Smooth muscle cell (in vitro differentiated cells): ENCODE results near the gene TUBB2B. TPM values are rescaled to one million over a fixed set of nuclear protein-coding genes. Genes with fewer than 3 reads are reported as not detected.

ENCODE experiments used
- DNase-seq: peaks from one replicate; lab custom pipeline; 2025; ENCODE audit not compliant: unreplicated experiment; lab: John Stamatoyannopoulos, UW
- H2AFZ ChIP-seq: fragments of 200-600 bp; sonication (generic); 2 replicates; pipeline ENCODE4 v1.6.0; 2016; ENCODE audit warnings: antibody characterized with exemption, low read depth, mild to moderate bottlenecking
- H3F3A ChIP-seq: fragments of 200-600 bp; sonication (generic); 2 replicates; pipeline ENCODE4 v1.6.0; 2017; ENCODE audit warnings: antibody characterized with exemption, low read depth
- H3K27ac ChIP-seq: fragments of 200-600 bp; sonication (generic); 2 replicates; pipeline ENCODE4 v1.5.1; 2016; ENCODE audit warnings: low read depth, mild to moderate bottlenecking
- H3K27me3 ChIP-seq: fragments of 200-600 bp; sonication (generic); 2 replicates; pipeline ENCODE4 v1.6.1; 2016; ENCODE audit warnings: low read depth, mild to moderate bottlenecking
- H3K36me3 ChIP-seq: fragments of 200-600 bp; sonication (generic); 2 replicates; pipeline ENCODE4 v1.5.1; 2016; ENCODE audit warnings: low read depth
- H3K4me1 ChIP-seq: fragments of 200-600 bp; sonication (generic); 2 replicates; pipeline ENCODE4 v1.5.1; 2016; ENCODE audit warnings: low read depth
- H3K4me2 ChIP-seq: fragments of 200-600 bp; sonication (generic); 2 replicates; pipeline ENCODE4 v1.6.0; 2016; ENCODE audit warnings: mild to moderate bottlenecking
- H3K4me3 ChIP-seq: fragments of 200-600 bp; sonication (generic); 2 replicates; pipeline ENCODE4 v1.5.1; 2016; ENCODE audit warnings: mild to moderate bottlenecking
- H3K79me2 ChIP-seq: fragments of 200-600 bp; sonication (generic); 2 replicates; pipeline ENCODE4 v1.6.0; 2016; ENCODE audit warnings: low read depth, mild to moderate bottlenecking
- H3K9ac ChIP-seq: fragments of 200-600 bp; sonication (generic); 2 replicates; pipeline ENCODE4 v1.6.0; 2016; ENCODE audit warnings: low read depth
- H3K9me3 ChIP-seq: fragments of 200-600 bp; sonication (generic); replicated peaks from 2 replicates; pipeline ENCODE4 v1.5.1; 2016; ENCODE audit warnings: low read depth
- H4K20me1 ChIP-seq: fragments of 200-600 bp; sonication (generic); 2 replicates; pipeline ENCODE4 v1.6.0; 2016; ENCODE audit warnings: low read depth
- CTCF ChIP-seq: fragments of 200-600 bp; sonication (generic); IDR thresholded peaks from 2 replicates; pipeline ENCODE4 v1.5.1; 2017; ENCODE audit warnings: borderline replicate concordance, mild to moderate bottlenecking, antibody characterized with exemption; ENCODE audit not compliant: insufficient read depth, poor library complexity, severe bottlenecking
- WGBS: methylation state at CpG from one replicate; pipeline ENCODE4 v1.1.7; 2016; ENCODE audit warnings: low lambda C conversion rate; 5-methylcytosine and 5-hydroxymethylcytosine counted together
- polyA plus RNA-seq: library from polyadenylated mRNA; unstranded; fragments of >200 nt; fragmentation: Nextera tagmentation; extraction: Ambion mirVana; gene quantifications from 2 replicates; pipeline ENCODE4 v1.2.1, GENCODE V29; 2016
- total RNA-seq: library from RNA; depleted of rRNA; stranded (reverse); fragments of >200 nt; gene quantifications from 2 replicates; pipeline ENCODE4 v1.2.3, GENCODE V29; 2014

Gene TUBB2B
- total and polyA plus RNA-seq, 2 experiments from 2014 or later = 22.7 to 62.1 TPM

- peaks cover 4% of the 10 kb centered on the region for H3K27me3 ChIP-seq
- TF ChIP-seq CTCF = no peak
- H3K4me2 ChIP-seq = no peak overlapping the region
- peaks cover 6% of the 10 kb centered on the region for H3K4me1 ChIP-seq
- H3K9ac ChIP-seq = no peak overlapping the region
- DNase-seq = no peak
- no peaks in the 10 kb centered on the region for H3K36me3 ChIP-seq
- H3K9me3 ChIP-seq = no peaks in the 10 kb centered on the region
- no peaks in the 10 kb centered on the region for H3K79me2 ChIP-seq
- no peak overlapping the region for H3K4me3 ChIP-seq
- 92% methylated on average over 4 of the region's 4 CpGs for WGBS
- H3K27ac ChIP-seq = no peak overlapping the region
- H2AFZ ChIP-seq = no peak overlapping the region
- H3F3A ChIP-seq = no peaks in the 10 kb centered on the region
- H4K20me1 ChIP-seq = peaks cover 5% of the 10 kb centered on the region
Observed at GRCh38 chr6:3222506-3223038, 4.9 kb downstream of the TUBB2B start.

- Histone ChIP-seq H3K79me2 (no peaks in the 10 kb centered on the region), H3K9me3 (no peaks in the 10 kb centered on the region), H3F3A (no peaks in the 10 kb centered on the region), H2AFZ (no peak overlapping the region), H4K20me1 (peaks cover 5% of the 10 kb centered on the region), H3K27ac (no peak overlapping the region), H3K36me3 (no peaks in the 10 kb centered on the region), H3K9ac (no peak overlapping the region), H3K4me2 (no peak overlapping the region), H3K4me1 (peaks cover 6% of the 10 kb centered on the region), H3K27me3 (no peaks in the 10 kb centered on the region), H3K4me3 (no peak overlapping the region)
- TF ChIP-seq CTCF = no peak
- DNase-seq = no peak
- 91% methylated on average over 4 of the region's 4 CpGs for WGBS
Observed at GRCh38 chr6:3221578-3221977, 5.9 kb downstream of the TUBB2B start.

- Histone ChIP-seq H4K20me1 (no peaks in the 10 kb centered on the region), H3K4me1 (no peaks in the 10 kb centered on the region), H3K9ac (no peak overlapping the region), H3K9me3 (no peaks in the 10 kb centered on the region), H3F3A (no peaks in the 10 kb centered on the region), H3K79me2 (no peaks in the 10 kb centered on the region), H3K27ac (no peak overlapping the region), H3K36me3 (no peaks in the 10 kb centered on the region), H3K4me2 (no peak overlapping the region), H3K27me3 (no peaks in the 10 kb centered on the region), H3K4me3 (no peak overlapping the region), H2AFZ (no peak overlapping the region)
- no peak for DNase-seq
- TF ChIP-seq CTCF = no peak
- WGBS = 88% methylated on average over 2 of the region's 2 CpGs
Observed at GRCh38 chr6:3220366-3220765, 7.1 kb downstream of the TUBB2B start.

- Histone ChIP-seq H3K9ac (no peak overlapping the region), H3K27ac (no peak overlapping the region), H3K4me3 (no peak overlapping the region), H3K27me3 (no peaks in the 10 kb centered on the region), H2AFZ (no peak overlapping the region), H3K4me2 (no peak overlapping the region), H3K4me1 (no peaks in the 10 kb centered on the region), H3K79me2 (no peaks in the 10 kb centered on the region), H3K36me3 (no peaks in the 10 kb centered on the region), H4K20me1 (no peaks in the 10 kb centered on the region), H3K9me3 (no peaks in the 10 kb centered on the region), H3F3A (peaks cover 5% of the 10 kb centered on the region)
- DNase-seq = no peak
- no peak for TF ChIP-seq CTCF
- WGBS = 91% methylated on average over 10 of the region's 10 CpGs
Observed at GRCh38 chr6:3218266-3218665, 9.2 kb downstream of the TUBB2B start.
